GM19467 (cell line): Measurements from ENCODE around the gene COPS9.

Experiments
- ATAC-seq: cut with Tn5 transposase; IDR thresholded peaks from one replicate; pipeline ENCODE4 v1.9.1; 2021; ENCODE audit warnings: mild to moderate bottlenecking, moderate library complexity; ENCODE audit not compliant: unreplicated experiment

The COPS9 gene

DNA sequence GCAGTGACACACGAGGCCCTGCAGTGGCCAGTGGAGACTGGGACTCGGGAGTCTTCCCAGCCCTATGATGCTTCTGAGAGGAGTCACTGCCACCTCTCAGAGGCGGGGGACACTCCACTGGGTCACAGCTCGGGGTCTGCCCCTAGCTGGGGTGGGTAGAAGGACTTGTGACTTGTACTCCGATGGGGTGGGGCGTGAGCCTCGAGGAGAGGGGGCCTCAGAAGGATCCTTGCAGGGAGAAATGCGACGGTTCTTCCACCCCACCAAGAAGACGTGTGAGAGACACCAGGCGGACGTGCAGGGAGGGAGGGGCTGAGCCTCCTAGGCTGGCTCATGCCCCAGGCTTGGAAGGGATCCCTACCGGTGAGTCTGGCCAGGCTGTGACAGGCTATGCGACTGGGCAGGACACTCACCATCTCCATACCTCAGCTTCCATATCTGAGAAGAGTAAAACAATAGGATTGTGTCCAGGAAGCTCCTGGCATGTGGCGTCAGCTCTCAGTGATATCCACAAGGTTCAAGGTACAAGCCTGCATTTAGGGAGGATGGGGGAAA, 15.4 kb upstream of the COPS9 start:
- ATAC-seq: no peak

DNA sequence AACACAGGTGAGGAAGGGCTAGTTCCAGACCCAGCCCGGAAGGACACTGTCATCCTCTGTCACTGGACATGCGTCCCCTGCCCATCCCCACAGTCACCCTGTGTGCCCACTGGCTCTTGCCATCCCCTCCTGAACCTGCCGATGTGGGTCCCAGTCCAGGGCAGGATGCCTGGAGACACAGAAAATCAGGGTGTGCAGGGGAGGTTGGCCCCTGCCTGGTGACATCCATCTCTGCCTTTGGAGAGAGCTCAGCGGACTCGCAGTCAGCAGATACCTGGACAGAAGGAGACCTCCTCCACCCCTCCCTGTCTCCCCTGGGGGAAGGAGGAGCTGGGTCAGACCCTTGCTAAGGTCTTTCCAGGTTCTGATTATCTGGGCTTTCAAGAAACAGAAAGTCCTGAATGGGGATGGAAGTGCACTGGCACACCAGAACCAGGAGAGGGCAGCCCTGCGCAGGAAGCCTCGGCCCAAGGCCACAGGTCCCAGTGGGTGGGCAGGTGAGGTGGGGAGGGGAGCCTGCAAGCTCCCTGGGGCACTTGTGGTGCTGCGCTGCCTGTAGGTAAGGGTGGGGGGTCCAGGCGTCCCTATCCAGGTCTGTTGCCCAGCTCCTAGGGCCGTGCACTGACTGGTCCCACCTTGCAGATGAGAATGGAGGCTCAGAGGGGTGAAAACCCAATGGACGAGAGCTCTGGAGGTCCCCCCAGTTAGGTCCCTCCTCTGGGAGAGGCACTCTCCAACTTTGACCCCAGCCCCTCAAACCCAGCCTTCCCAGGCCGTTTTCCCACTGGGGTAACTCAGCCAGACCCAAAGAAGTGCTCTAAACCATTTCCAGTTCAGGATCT, 14.1 kb upstream of the COPS9 start:
- no peak for ATAC-seq

- ATAC-seq: no peak
Measured at GRCh38 chr2:240147911-240148587, 11.9 kb upstream of the COPS9 start.

DNA sequence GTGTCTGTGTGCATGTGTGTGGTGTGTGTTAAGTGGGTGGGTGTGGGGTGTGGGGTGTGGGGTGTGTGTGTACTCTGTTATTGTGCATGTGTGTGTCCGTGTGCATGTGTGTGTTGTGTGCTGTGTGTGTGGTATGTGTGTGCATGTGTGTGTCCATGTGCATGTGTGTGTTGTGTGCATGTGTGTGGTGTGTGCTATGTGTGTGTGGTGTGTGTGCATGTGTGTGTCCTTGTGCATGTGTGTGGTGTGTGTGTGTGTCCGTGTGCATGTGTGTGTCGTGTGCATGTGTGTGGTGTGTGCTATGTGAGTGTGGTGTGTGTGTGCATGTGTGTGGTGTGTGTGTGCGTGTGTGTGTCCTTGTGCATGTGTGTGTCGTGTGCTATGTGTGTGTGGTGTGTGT, 11.3 kb upstream of the COPS9 start:
- ATAC-seq: no peak

GRCh38 chr2:240146627-240147278, 10.6 kb upstream of the COPS9 start:
- no peak for ATAC-seq

DNA sequence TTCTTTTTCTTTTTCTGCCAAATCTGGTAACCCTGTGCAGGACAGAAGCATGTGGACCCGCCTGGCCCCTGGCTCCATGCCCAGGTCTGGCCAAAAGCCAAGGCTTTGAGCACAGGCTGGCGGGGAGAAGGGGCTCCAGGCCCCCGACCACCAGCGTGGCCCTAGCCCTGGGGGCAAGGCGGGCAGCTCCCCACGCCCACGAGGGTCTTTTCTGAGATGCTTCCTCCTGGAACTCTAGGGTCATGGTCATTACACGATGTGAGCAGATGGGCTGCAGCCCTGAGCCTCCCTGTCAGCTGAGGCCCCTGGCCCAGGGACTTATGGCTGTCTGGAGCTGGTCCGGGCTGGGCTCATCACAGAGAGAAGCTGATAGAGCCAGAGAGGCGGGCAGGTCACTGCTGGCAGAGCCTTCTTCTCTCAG, 10.0 kb upstream of the COPS9 start:
- ATAC-seq: no peak

GRCh38 chr2:240145461-240145860, 9.4 kb upstream of the COPS9 start:
- no peak for ATAC-seq

DNA sequence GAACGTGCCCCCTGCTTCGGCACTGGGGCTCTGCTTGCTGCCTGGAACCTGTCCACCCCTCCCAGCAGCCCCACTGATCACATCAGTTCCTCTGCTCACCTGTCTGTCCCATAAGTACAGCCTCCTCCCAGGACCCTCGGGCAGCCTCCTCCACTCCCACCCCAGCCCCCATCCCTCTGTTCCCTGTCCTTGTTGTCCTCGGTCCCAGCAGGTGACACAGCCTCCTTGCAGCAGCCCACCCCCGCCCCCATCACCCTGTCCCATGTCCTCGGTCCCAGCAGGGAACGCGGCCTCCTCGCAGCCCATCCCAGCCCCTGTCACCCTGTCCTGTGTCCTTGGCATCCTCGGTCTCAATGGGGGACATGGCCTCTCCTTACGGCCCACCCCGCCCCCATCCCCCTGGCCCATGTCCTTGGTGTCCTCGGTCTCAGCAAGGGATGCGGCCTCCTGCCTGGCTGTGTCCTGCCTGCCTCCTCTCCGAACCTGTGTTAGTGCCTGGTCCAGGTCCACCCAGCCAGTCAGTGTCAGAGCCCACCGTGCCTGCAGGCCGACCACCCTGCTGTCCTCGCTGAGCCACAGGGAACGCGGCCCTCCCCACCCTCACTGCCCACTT, 8.7 kb upstream of the COPS9 start:
- ATAC-seq: no peak

DNA sequence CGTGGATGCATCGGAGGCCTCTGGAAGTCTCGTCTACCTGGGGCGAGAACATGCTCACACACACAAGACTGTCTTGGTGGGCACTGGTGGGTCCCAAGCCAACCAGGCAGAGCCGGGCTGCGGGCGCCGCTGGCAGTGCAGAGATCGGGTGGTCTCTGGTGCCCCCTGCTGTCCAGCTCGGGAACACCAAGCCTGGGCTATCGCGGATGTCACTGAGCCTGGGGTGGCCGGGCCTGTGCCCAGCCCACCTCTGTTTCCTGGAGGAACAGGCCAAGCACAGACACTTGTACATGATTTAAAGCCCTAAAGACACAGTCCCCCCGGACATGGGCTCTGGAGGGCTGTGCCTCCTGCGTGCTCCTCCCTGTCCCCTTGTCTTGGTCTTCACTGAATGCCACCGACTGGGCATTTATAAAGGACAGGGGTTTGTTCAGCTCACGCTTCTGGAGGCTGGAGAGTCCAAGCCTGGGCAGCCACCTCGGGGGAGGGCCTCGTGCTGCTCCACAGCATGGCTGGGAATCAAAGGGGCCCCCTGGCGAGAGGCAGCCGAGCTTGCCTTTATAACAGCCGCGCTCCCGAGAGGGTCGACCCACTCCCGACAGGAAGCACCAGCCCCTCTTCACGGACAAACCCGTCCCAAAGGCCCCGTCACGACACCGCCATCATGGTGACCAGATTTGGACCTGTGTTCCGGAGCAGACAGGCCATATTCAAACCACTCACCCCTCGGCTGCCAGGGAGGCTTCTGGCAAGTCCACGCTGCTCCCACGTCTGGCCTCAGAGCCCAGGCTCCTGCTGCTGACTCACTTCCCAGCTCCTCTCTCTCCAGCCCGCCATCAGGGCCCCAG, 7.9 kb upstream of the COPS9 start:
- ATAC-seq: no peak

DNA sequence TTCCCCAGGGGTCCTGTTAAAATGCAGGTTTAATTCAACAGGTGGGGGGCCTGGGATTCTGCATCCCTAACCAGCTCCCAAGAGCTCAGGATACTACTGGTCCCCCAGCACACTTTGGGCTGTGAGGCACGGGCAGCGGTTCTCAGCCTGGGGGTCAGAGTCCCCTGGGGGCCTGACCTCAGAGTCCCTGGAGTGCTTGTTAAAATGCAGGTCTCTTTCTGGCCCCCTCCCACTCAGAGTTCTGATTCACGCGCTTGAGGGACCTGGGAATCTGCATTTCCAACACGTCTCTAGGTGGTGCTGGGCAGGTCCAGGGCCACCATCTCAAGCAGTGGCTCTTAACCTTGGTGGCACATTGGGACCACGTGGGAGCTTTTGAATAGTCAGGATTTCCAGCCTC, 7.2 kb upstream of the COPS9 start:
- ATAC-seq: no peak

DNA sequence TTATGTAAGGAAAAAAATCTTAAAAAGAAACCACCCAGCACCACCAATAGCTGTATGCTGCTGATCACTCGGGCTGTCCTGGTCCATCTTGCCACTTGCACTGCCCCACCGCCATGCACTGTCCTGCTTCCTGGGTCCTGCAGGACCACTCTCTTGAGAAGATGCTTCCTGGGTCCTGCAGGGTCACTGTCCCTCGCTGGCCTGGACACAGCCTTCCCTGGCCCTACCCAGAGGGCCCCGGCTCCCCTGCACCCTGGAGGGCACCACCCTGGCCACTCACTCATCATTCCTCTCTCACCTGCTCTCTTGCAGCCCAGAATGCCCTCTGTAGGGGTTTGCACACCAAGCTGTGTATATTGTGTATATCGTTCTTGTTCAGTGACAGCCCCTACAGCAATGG, 6.8 kb upstream of the COPS9 start:
- ATAC-seq: no peak

GRCh38 chr2:240142256-240142775, 6.2 kb upstream of the COPS9 start:
- ATAC-seq: no peak

- no peak for ATAC-seq
Measured at GRCh38 chr2:240141736-240142135, 5.6 kb upstream of the COPS9 start.

DNA sequence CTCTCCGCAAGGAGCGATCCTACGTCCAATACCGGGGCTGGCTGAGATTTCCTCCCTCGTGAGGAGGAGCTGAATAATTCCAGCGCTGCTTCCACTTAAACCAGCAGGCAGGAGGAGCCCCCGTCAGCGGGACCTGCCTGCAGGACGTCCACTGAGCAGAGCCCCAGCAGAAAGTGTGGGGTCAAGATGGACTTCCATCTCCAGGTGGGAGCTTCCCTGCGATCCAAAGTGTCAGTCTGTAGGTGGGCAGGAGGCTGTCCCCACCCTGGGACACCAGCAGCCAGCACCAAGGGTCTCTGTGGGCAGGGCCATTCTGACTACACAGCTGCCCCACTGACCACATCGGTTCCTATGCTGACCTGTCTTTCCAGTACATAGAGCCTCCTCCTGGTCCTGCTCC, 4.8 kb upstream of the COPS9 start:
- no peak for ATAC-seq

GRCh38 chr2:240140511-240140910, 4.4 kb upstream of the COPS9 start, which contains the start of gene OTOS:
TSS of gene OTOS (minus strand) at chr2:240140658. CDS start at chr2:240140326, 332 bp downstream.
- ATAC-seq: no peak

DNA sequence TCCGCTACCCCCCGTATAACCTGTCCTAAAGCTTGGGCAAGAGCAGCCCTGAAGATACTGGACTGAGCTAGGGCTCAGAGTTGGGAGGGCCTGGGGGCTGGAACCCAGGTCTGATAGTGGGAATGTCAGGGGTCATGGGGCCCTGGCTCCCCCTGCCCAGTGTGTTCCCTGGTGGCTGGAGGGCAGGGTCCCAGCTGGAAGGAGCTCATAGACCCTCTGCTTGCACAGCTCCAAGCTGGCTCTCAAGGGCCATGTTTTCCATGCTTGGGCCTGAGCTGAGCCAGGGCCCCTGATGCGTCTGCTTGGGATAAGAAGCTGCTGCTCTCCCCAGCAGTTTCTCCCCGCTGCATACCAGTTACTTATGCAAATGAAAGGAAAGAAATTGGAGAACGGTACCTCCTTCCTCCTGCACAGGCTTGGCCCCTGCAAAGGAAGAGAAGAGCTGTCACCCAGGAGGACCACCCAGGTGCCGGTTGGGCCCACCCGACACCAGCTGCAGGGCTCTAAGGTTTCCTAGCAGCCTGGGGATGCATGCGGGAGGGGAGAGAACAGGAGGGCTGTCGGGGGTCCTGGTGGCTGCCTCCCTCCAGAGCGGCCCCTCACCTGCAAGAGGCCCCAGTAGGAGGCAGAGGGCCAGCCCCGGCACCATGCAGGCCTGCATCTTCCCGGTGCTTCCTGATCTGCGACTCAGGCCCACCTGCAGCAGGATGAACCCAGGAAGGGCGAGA, 3.7 kb upstream of the COPS9 start:
- ATAC-seq: no peak

DNA sequence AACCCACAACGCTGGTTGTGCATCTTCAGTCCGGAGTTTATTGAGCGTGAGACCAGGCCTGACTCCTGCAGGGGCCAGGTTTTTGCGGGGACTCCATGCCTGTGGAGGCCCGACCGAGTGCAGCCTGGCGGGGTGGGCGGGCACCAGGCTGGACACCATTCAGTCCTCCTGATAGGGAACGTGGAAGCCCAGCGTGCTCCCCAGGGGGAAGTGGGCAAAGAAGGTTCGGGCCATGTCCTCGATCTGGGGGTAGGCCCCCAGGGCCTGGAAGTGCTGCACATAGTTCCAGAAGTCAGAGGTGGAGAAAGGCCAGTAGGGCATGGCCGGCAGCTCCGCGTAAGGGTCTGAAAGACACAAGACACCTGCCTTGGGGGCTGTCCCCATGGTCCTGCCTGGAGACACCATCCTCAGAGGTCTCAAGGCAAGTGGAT, 2.9 kb upstream of the COPS9 start:
- no peak for ATAC-seq

DNA sequence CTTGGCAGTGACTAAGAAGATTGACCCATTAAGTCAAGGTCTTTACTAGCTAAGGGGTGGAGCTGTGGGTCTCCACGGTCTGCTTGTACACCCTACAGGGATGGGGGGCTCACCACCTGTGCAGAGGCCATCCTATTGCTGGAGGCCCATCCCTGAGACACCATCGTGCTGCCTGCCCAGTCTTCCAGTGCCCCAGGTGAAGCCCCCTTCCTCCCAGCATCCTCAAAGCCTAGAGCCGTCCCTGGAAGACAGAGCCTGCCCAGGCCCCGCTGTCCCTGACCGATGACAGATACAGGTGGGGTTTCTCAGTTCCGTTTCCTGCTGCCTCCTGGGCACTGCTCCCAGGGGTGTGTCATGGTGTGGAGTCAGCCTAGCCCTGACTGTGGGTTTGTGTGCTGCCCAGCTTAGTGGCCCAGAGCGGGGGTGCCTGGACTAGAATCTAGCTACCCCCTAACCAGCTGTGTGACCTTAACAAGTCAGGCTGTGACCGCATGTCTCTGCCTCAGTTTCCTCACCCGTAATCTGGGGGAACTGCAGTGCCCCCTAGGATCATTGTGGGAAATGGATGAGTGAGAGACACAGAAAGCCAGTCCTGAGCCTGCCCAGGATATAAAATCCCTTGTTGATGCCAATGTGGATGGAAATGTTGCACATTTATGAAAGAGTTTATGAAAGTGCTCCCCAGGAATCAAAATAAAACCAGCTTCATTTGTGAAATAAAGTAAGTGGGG, 2.3 kb upstream of the COPS9 start:
- no peak for ATAC-seq
